Right cardiac atrium (tissue), 5 donors: ENCODE measurements around the gene MAST3. TPM values are rescaled to one million over a fixed set of nuclear protein-coding genes. Genes with fewer than 3 reads are reported as not detected.
A peak's percentile ranks its signal among the peaks of the same experiment; 100 is the strongest.

Source experiments
- ATAC-seq, 2 donors: fragments of 200-7000 bp; cut with Tn5 transposase; one replicate each; pipeline versions ENCODE4 v1.8.0 to v1.9.1; 2020; ENCODE audit warnings: moderate library complexity in 2 of 2, mild to moderate bottlenecking in 1 of 2
- DNase-seq, 3 donors: peaks; one replicate each; pipeline ENCODE4 v3.0.0-alpha.2; 2020
- H3K27ac ChIP-seq: one replicate; pipeline ENCODE4 v1.5.1; 2013; ENCODE audit warnings: mild to moderate bottlenecking, low read length, control low read depth, moderate library complexity
- H3K27me3 ChIP-seq: one replicate; pipeline ENCODE4 v1.6.1; 2013; ENCODE audit not compliant: control insufficient read depth, insufficient read depth
- H3K4me1 ChIP-seq: one replicate; pipeline ENCODE4 v1.6.1; 2013; ENCODE audit warnings: low read length; ENCODE audit not compliant: control insufficient read depth, insufficient read depth
- H3K4me3 ChIP-seq: one replicate; pipeline ENCODE4 v1.5.1; 2013; ENCODE audit warnings: low read length, control low read depth
- H3K9me3 ChIP-seq: one replicate; pipeline ENCODE4 v1.6.1; 2013; ENCODE audit warnings: low read length; ENCODE audit not compliant: control insufficient read depth
- WGBS: extraction: QIAGEN DNeasy Blood & Tissue Kit; methylation state at CpG from one replicate; pipeline ENCODE4 v1.1.7; 2013; 5-methylcytosine and 5-hydroxymethylcytosine counted together
- intact Hi-C, 4 donors: fragments of 100-400 bp; cut with DNase I; formaldehyde crosslinking; loops; one replicate each; pipeline versions ENCODE4 v1.11.0 to v1.14.0; 2022 to 2023
- polyA plus RNA-seq: library from polyadenylated mRNA; stranded (reverse); fragments of 200-250 nt; gene quantifications from one replicate; pipeline ENCODE4 v1.2.3, GENCODE V29; 2013
- total RNA-seq, 4 donors: library from RNA; stranded (reverse); fragmentation: NEBNext Ultra II Directional; extraction: Animal tissue kit (Norgen Biotek cat#: 25700); gene quantifications; one replicate each; pipeline ENCODE4 v1.2.1, GENCODE V29; 2021
- donor health status: healthy with polysubstance abuse.
- donor health status: DM: no; HTN: yes; CAD: no.
- donor health status: DM: no; HTN: no; CAD: no.
- donor health status: DM: no; HTN: yes; CAD: no; lungs with severe emphysema.
- donor health status: DM: yes; HTN: yes; CAD: no.

Gene MAST3
- total and polyA plus RNA-seq, 5 donors = 2.6 to 6.9 (median 6.5) TPM

- intact Hi-C loops = loop anchor here in 3 of 4 donors (5.0 to 10.0 kb wide), 4 partner anchors 48 to 138 kb away; no protein-coding TSS in a partner anchor
- no peak for DNase-seq
- 94% methylated on average over 5 of the region's 5 CpGs for WGBS
- no peak for ATAC-seq
- no peaks in the 10 kb centered on the region for H3K27me3 ChIP-seq
- H3K4me3 ChIP-seq = no peak overlapping the region
- H3K9me3 ChIP-seq = no peaks in the 10 kb centered on the region
- H3K4me1 ChIP-seq = peaks cover 3% of the 10 kb centered on the region
- H3K27ac ChIP-seq = no peak overlapping the region
Observed at GRCh38 chr19:18113827-18114226, 16.2 kb downstream of the MAST3 start.

- peaks cover 3% of the 10 kb centered on the region for H3K4me1 ChIP-seq
- H3K27me3 ChIP-seq = no peaks in the 10 kb centered on the region
- no peaks in the 10 kb centered on the region for H3K9me3 ChIP-seq
- H3K4me3 ChIP-seq = no peak overlapping the region
- ATAC-seq (no peak), DNase-seq (no peak)
- intact Hi-C loops = loop anchor here in 3 of 4 donors (5.0 to 10.0 kb wide), 4 partner anchors 48 to 138 kb away; no protein-coding TSS in a partner anchor
- H3K27ac ChIP-seq = no peak overlapping the region
- WGBS = 92% methylated on average over 4 of the region's 4 CpGs
Observed at GRCh38 chr19:18114483-18114882, 16.9 kb downstream of the MAST3 start.

- 19% methylated on average over 11 of the region's 11 CpGs for WGBS
- Histone ChIP-seq H3K4me1 (peaks cover 3% of the 10 kb centered on the region), H3K27me3 (no peaks in the 10 kb centered on the region), H3K27ac (no peak overlapping the region), H3K4me3 (peak overlapping the region; percentile 83), H3K9me3 (no peaks in the 10 kb centered on the region)
- no peak for DNase-seq
- intact Hi-C loops = loop anchor here in 3 of 4 donors (5.0 to 10.0 kb wide), 2 partner anchors 35 to 47 kb away; partner anchors contain the start of gene PIK3R2 (in 2 of the 3)
- no peak for ATAC-seq
Observed at GRCh38 chr19:18117364-18117691, 19.8 kb downstream of the MAST3 start.

- Histone ChIP-seq H3K9me3 (no peaks in the 10 kb centered on the region), H3K4me3 (peak overlapping the region; percentile 83), H3K4me1 (peaks cover 3% of the 10 kb centered on the region), H3K27ac (no peak overlapping the region), H3K27me3 (no peaks in the 10 kb centered on the region)
- whole genome bisulfite sequencing = 1% methylated on average over 86 of the region's 86 CpGs
- ATAC-seq (peak; percentile 94), DNase-seq (peak; percentile 91 to 97 (median 97))
- intact Hi-C loops = loop anchor here in 3 of 4 donors (5.0 to 10.0 kb wide), 2 partner anchors 34 to 47 kb away; partner anchors contain the start of gene PIK3R2 (in 2 of the 3)
Observed at GRCh38 chr19:18117692-18118378, 20.3 kb downstream of the MAST3 start.

- WGBS = 34% methylated on average over 14 of the region's 14 CpGs
- ATAC-seq (no peak), DNase-seq (no peak)
- Histone ChIP-seq H3K4me1 (peaks cover 3% of the 10 kb centered on the region), H3K9me3 (no peaks in the 10 kb centered on the region), H3K4me3 (peak overlapping the region; percentile 83), H3K27me3 (no peaks in the 10 kb centered on the region), H3K27ac (no peak overlapping the region)
- intact Hi-C loops = loop anchor here in 3 of 4 donors (5.0 to 10.0 kb wide), 2 partner anchors 34 to 46 kb away; partner anchors contain the start of gene PIK3R2 (in 2 of the 3)
Observed at GRCh38 chr19:18118420-18119012, 20.9 kb downstream of the MAST3 start.

GRCh38 chr19:18119013-18119716 is 21.6 kb downstream of the MAST3 start:
- Histone ChIP-seq H3K27me3 (no peaks in the 10 kb centered on the region), H3K4me1 (peaks cover 3% of the 10 kb centered on the region), H3K27ac (no peak overlapping the region), H3K9me3 (no peaks in the 10 kb centered on the region), H3K4me3 (no peak overlapping the region)
- WGBS = 47% methylated on average over 13 of the region's 13 CpGs
- no peak for DNase-seq
- intact Hi-C loops = loop anchor here in 3 of 4 donors (5.0 to 10.0 kb wide), 2 partner anchors 33 to 46 kb away; partner anchors contain the start of gene PIK3R2 (in 2 of the 3)
- no peak for ATAC-seq

GRCh38 chr19:18119717-18120105 is 22.1 kb downstream of the MAST3 start:
- no peaks in the 10 kb centered on the region for H3K27me3 ChIP-seq
- H3K4me3 ChIP-seq = no peak overlapping the region
- no peaks in the 10 kb centered on the region for H3K9me3 ChIP-seq
- DNase-seq (no peak), ATAC-seq (no peak)
- H3K27ac ChIP-seq = no peak overlapping the region
- WGBS = 82% methylated on average over 14 of the region's 14 CpGs
- intact Hi-C loops = loop anchor here in 3 of 4 donors (5.0 to 10.0 kb wide), 2 partner anchors 33 to 45 kb away; partner anchors contain the start of gene PIK3R2 (in 2 of the 3)
- H3K4me1 ChIP-seq = peaks cover 3% of the 10 kb centered on the region

- no peak overlapping the region for H3K27ac ChIP-seq
- no peak overlapping the region for H3K4me3 ChIP-seq
- no peaks in the 10 kb centered on the region for H3K27me3 ChIP-seq
- DNase-seq = no peak
- WGBS = 58% methylated on average over 1 of the region's 1 CpG
- peaks cover 3% of the 10 kb centered on the region for H3K4me1 ChIP-seq
- intact Hi-C loops = no loop called here
- ATAC-seq = no peak
- H3K9me3 ChIP-seq = no peaks in the 10 kb centered on the region
Observed at GRCh38 chr19:18120127-18120526, 22.5 kb downstream of the MAST3 start.

- H3K27me3 ChIP-seq = no peaks in the 10 kb centered on the region
- 95% methylated on average over 5 of the region's 5 CpGs for WGBS
- intact Hi-C loops = no loop called here
- no peaks in the 10 kb centered on the region for H3K9me3 ChIP-seq
- no peak overlapping the region for H3K4me3 ChIP-seq
- DNase-seq = no peak
- ATAC-seq = no peak
- H3K4me1 ChIP-seq = peaks cover 3% of the 10 kb centered on the region
- no peak overlapping the region for H3K27ac ChIP-seq
Observed at GRCh38 chr19:18121166-18121565, 23.6 kb downstream of the MAST3 start.

GRCh38 chr19:18122424-18122823 is 24.8 kb downstream of the MAST3 start:
- no peak overlapping the region for H3K4me3 ChIP-seq
- DNase-seq (no peak), ATAC-seq (no peak)
- H3K4me1 ChIP-seq = peaks cover 2% of the 10 kb centered on the region
- H3K9me3 ChIP-seq = no peaks in the 10 kb centered on the region
- 90% methylated on average over 7 of the region's 7 CpGs for WGBS
- H3K27ac ChIP-seq = no peak overlapping the region
- H3K27me3 ChIP-seq = no peaks in the 10 kb centered on the region
- intact Hi-C loops = no loop called here
